H1 (cell line): Measurements from ENCODE around the gene FGD4. TPM values are rescaled to one million over a fixed set of nuclear protein-coding genes. Genes with fewer than 3 reads are reported as not detected.

Experiments used
- CTCF ChIA-PET: fragments of 300-600 bp; sonication (Branson Sonifier 250); formaldehyde crosslinking; loops from one replicate; lab custom pipeline; 2021; ENCODE audit not compliant: partially characterized antibody; lab: Charles Lee
- POLR2A ChIA-PET: fragments of 300-600 bp; sonication (Branson Sonifier 250); formaldehyde crosslinking; loops from one replicate; lab custom pipeline; 2021; ENCODE audit warnings: inconsistent platforms; ENCODE audit not compliant: partially characterized antibody; lab: Charles Lee
- DNase-seq, 2 experiments: peaks; one replicate each; pipeline versions ENCODE4 v3.0.0 to v3.0.0-alpha.2; 2010 to 2022; ENCODE audit warnings: low spot score in 2 of 2, low read depth in 1 of 2, mixed read lengths in 1 of 2
- FAIRE-seq: peaks from 2 replicates; lab custom pipeline; 2011; peaks lifted over from hg19 to GRCh38; lab: Jason Lieb, UNC
- H2AFZ ChIP-seq: 2 replicates; pipeline ENCODE4 v1.8.1; 2012; ENCODE audit warnings: low read length, inconsistent platforms
- H2AK5ac ChIP-seq: 2 replicates; pipeline ENCODE4 v1.6.1; 2013; ENCODE audit warnings: low read depth, low read length
- H2BK120ac ChIP-seq: replicated peaks from 2 replicates; pipeline ENCODE3; 2013; ENCODE audit warnings: low read depth, low read length, inconsistent platforms
- H2BK12ac ChIP-seq: 2 replicates; pipeline ENCODE4 v1.6.1; 2013; ENCODE audit warnings: low read depth, low read length
- H2BK15ac ChIP-seq: 2 replicates; pipeline ENCODE4 v1.6.1; 2013; ENCODE audit warnings: low read length
- H2BK20ac ChIP-seq: 2 replicates; pipeline ENCODE4 v1.6.1; 2013; ENCODE audit warnings: low read length
- H2BK5ac ChIP-seq: 2 replicates; pipeline ENCODE4 v1.6.1; 2013; ENCODE audit warnings: low read depth, low read length
- H3K14ac ChIP-seq: 2 replicates; pipeline ENCODE4 v1.6.1; 2013; ENCODE audit warnings: inconsistent platforms; ENCODE audit not compliant: insufficient read length
- H3K18ac ChIP-seq: 2 replicates; pipeline ENCODE4 v1.6.1; 2013; ENCODE audit warnings: low read length; ENCODE audit errors: extremely low read depth
- H3K23ac ChIP-seq: 2 replicates; pipeline ENCODE4 v1.6.1; 2013; ENCODE audit warnings: inconsistent platforms; ENCODE audit not compliant: insufficient read length
- H3K23me2 ChIP-seq: 2 replicates; pipeline ENCODE4 v1.6.1; 2013; ENCODE audit warnings: low read depth, low read length
- H3K27ac ChIP-seq: 2 replicates; pipeline ENCODE4 v1.6.1; 2011; ENCODE audit warnings: low read depth, low read length, inconsistent platforms
- H3K27me3 ChIP-seq, 4 experiments: replicated peaks in 1 of 4; 1 replicate in 1 of 4; 2 replicates in 3 of 4; pipeline versions ENCODE4 v1.6.1 to v1.8.1; 2011 to 2013; ENCODE audit warnings: low read length in 3 of 4, mild to moderate bottlenecking in 3 of 4, inconsistent platforms in 2 of 4, mixed read lengths in 2 of 4, moderate library complexity in 1 of 4; ENCODE audit not compliant: control insufficient read depth in 3 of 4, insufficient read depth in 3 of 4; ENCODE audit errors: extremely low read depth in 1 of 4
- H3K36me3 ChIP-seq, 4 experiments: 2 replicates each; pipeline versions ENCODE4 v1.6.1 to v1.8.1; 2011 to 2013; ENCODE audit warnings: mild to moderate bottlenecking in 4 of 4, low read length in 3 of 4, moderate library complexity in 2 of 4, control low read depth in 1 of 4, inconsistent platforms in 1 of 4; ENCODE audit not compliant: insufficient read depth in 4 of 4, control insufficient read depth in 2 of 4
- H3K4ac ChIP-seq: replicated peaks from 2 replicates; pipeline ENCODE3; 2013; ENCODE audit warnings: low read length, low read depth, mixed read lengths, inconsistent platforms; ENCODE audit not compliant: insufficient read length
- H3K4me1 ChIP-seq, 4 experiments: replicated peaks in 1 of 4; 1 replicate in 1 of 4; 2 replicates in 3 of 4; pipeline versions ENCODE4 v1.6.1 to v1.8.1; 2011 to 2013; ENCODE audit warnings: low read length in 3 of 4, inconsistent platforms in 2 of 4, mixed read lengths in 1 of 4; ENCODE audit not compliant: insufficient read depth in 4 of 4, control insufficient read depth in 3 of 4
- H3K4me2 ChIP-seq, 2 experiments: 2 replicates each; pipeline versions ENCODE4 v1.6.1 to v1.8.1; 2011 to 2013; ENCODE audit warnings: low read depth in 2 of 2, low read length in 2 of 2, control low read depth in 1 of 2, inconsistent platforms in 1 of 2, mild to moderate bottlenecking in 1 of 2; ENCODE audit not compliant: insufficient read depth in 1 of 2
- H3K4me3 ChIP-seq, 4 experiments: fragments of 200-600, 300-600 bp in 1 of 4; sonication (generic), shearing (Covaris generic), sonication (Bioruptor Twin) in 1 of 4; 2 replicates each; pipeline versions ENCODE4 v1.5.1 to v1.8.1; 2011 to 2016; ENCODE audit warnings: low read length in 4 of 4, low read depth in 3 of 4, control low read depth in 2 of 4, inconsistent platforms in 2 of 4, mild to moderate bottlenecking in 2 of 4, mixed read lengths in 1 of 4, moderate library complexity in 1 of 4; ENCODE audit not compliant: insufficient read depth in 2 of 4; ENCODE audit errors: extremely low read depth in 1 of 4
- H3K56ac ChIP-seq: replicated peaks from 2 replicates; pipeline ENCODE3; 2013; ENCODE audit warnings: low read depth, mild to moderate bottlenecking, mixed read lengths, low read length, inconsistent platforms; ENCODE audit not compliant: insufficient read length
- H3K79me1 ChIP-seq: 2 replicates; pipeline ENCODE4 v1.6.1; 2013; ENCODE audit warnings: low read depth, low read length, control low read depth
- H3K79me2 ChIP-seq, 2 experiments: 2 replicates each; pipeline versions ENCODE4 v1.6.1 to v1.8.1; 2012 to 2013; ENCODE audit warnings: low read length in 2 of 2, mild to moderate bottlenecking in 2 of 2, inconsistent platforms in 1 of 2; ENCODE audit not compliant: insufficient read depth in 2 of 2, control insufficient read depth in 1 of 2
- H3K9ac ChIP-seq, 4 experiments: replicated peaks in 1 of 4; 1 replicate in 1 of 4; 2 replicates in 3 of 4; pipeline versions ENCODE4 v1.6.1 to v1.8.1; 2011 to 2013; ENCODE audit warnings: low read depth in 3 of 4, low read length in 3 of 4, control low read depth in 2 of 4, mild to moderate bottlenecking in 2 of 4, moderate library complexity in 2 of 4, inconsistent platforms in 1 of 4; ENCODE audit errors: extremely low read depth in 1 of 4
- H3K9me3 ChIP-seq, 2 experiments: 2 replicates each; pipeline versions ENCODE4 v1.6.1 to v1.8.1; 2012 to 2013; ENCODE audit warnings: mild to moderate bottlenecking in 2 of 2, moderate library complexity in 2 of 2, control low read depth in 1 of 2, inconsistent platforms in 1 of 2, low read depth in 1 of 2, low read length in 1 of 2, mixed read lengths in 1 of 2; ENCODE audit not compliant: insufficient read depth in 2 of 2
- H4K20me1 ChIP-seq, 2 experiments: replicated peaks in 1 of 2; 2 replicates each; pipeline versions ENCODE3 to v1.8.1; 2011 to 2013; ENCODE audit warnings: inconsistent platforms in 2 of 2, low read length in 2 of 2, mild to moderate bottlenecking in 1 of 2; ENCODE audit not compliant: insufficient read depth in 2 of 2, control insufficient read depth in 1 of 2
- H4K5ac ChIP-seq: 2 replicates; pipeline ENCODE4 v1.6.1; 2013; ENCODE audit warnings: low read length, low read depth, mixed read lengths, inconsistent platforms; ENCODE audit not compliant: insufficient read length
- H4K8ac ChIP-seq: 2 replicates; pipeline ENCODE4 v1.8.0; 2013; ENCODE audit warnings: mild to moderate bottlenecking, moderate library complexity, low read length, inconsistent platforms; ENCODE audit not compliant: insufficient read depth; ENCODE audit errors: extremely low read depth
- H4K91ac ChIP-seq: replicated peaks from 2 replicates; pipeline ENCODE3; 2013; ENCODE audit warnings: low read length, mixed read lengths, inconsistent platforms; ENCODE audit not compliant: insufficient read length
- BRCA1 ChIP-seq: IDR thresholded peaks from 2 replicates; pipeline ENCODE4 v1.6.1; 2012; ENCODE audit warnings: low read depth, low read length, improper control_type of control experiment
- CBX8 ChIP-seq: fragments of 300-800, 300-1000 bp; sonication (generic); IDR thresholded peaks from 2 replicates; pipeline ENCODE4 v1.7.1; 2016; ENCODE audit warnings: low read depth, low read length, borderline replicate concordance
- CTBP2 ChIP-seq: IDR thresholded peaks from 2 replicates; pipeline ENCODE4 v1.7.0; 2011; ENCODE audit warnings: borderline replicate concordance, mild to moderate bottlenecking, moderate library complexity, mixed read lengths, low read length; ENCODE audit not compliant: insufficient read depth, insufficient read length
- EZH2 ChIP-seq: fragments of 200-600 bp; sonication (generic); IDR thresholded peaks from 2 replicates; pipeline ENCODE4 v1.7.1; 2012; ENCODE audit warnings: low read depth, mild to moderate bottlenecking, moderate library complexity, low read length, inconsistent platforms; ENCODE audit not compliant: severe bottlenecking
- GABPA ChIP-seq: IDR thresholded peaks from 2 replicates; pipeline ENCODE4 v1.6.1; 2011; ENCODE audit warnings: mild to moderate bottlenecking, low read length, moderate library complexity, borderline replicate concordance; ENCODE audit not compliant: insufficient read depth
- POLR2AphosphoS5 ChIP-seq: IDR thresholded peaks from 2 replicates; pipeline ENCODE4 v1.6.1; 2011; ENCODE audit warnings: low read depth, low read length
- TAF7 ChIP-seq: optimal IDR thresholded peaks from 2 replicates; pipeline ENCODE3; 2011; ENCODE audit warnings: low read depth, mild to moderate bottlenecking, inconsistent platforms, low read length, moderate library complexity, borderline replicate concordance
- WGBS, 2 experiments: shearing (Covaris generic) in 1 of 2; methylation state at CpG; one replicate each; pipeline versions ENCODE4 v1.1.6 to v1.1.7; 2013 to 2015; ENCODE audit warnings: low lambda C conversion rate in 2 of 2, mixed read lengths in 2 of 2, inconsistent platforms in 1 of 2, low coverage in 1 of 2, missing lambda C conversion rate in 1 of 2; ENCODE audit not compliant: insufficient replicate concordance in 2 of 2, insufficient coverage in 1 of 2, insufficient read length in 1 of 2; ENCODE audit errors: extremely low coverage in 1 of 2, missing lambda C conversion rate in 1 of 2; 5-methylcytosine and 5-hydroxymethylcytosine counted together
- polyA plus RNA-seq, 7 experiments: library from polyadenylated mRNA; depleted of rRNA in 3 of 7; stranded (reverse) in 5 of 7; unstranded in 2 of 7; fragments of >200 nt in 5 of 7; fragments of 200-250 nt in 2 of 7; gene quantifications; 1 replicate in 5 of 7; 2 replicates in 1 of 7; 4 replicates in 1 of 7; pipeline versions ENCODE4 v1.2.1 to v1.2.3, GENCODE V29; 2011 to 2013; ENCODE audit warnings: missing spikeins in 2 of 7, mixed read lengths in 2 of 7
- total RNA-seq: library from RNA; stranded (reverse); fragmentation: NEBNext Ultra II Directional; extraction: Animal tissue kit (Norgen Biotek cat#: 25700); gene quantifications from 2 replicates; pipeline ENCODE4 v1.2.1, GENCODE V29; 2021
- TF ChIP-seq, protein P1 (sequence below): IDR thresholded peaks from 2 replicates; pipeline ENCODE4 v1.6.1; 2012; ENCODE audit warnings: low read length, inconsistent platforms

Gene FGD4
- total and polyA plus RNA-seq, 2 of the 8 experiments (the other 6 are each of a cell fraction or from before 2014, with no cell fraction given): 8.5 to 48.2 TPM

DNA sequence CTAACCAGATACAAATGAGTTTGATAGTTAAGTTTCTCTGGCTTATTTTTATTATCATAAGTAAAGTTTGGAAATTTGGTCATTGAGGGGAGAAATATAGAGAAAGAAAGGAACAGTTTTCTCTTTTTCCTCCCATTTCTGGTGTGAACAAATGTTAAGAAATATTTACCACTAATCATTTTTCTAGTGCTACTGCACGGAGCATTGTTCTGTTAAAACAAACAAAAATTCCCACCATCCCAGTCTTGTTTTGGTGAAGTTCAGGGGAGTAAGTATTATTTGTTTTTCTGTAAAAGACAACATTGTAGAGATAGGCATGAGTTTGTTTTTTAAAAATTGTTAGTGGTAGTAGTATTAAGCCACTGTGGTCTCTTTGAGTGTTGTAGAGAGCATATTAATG, 135.3 kb downstream of the FGD4 start:
- Histone ChIP-seq H2BK12ac (no peak overlapping the region), H2BK20ac (no peak overlapping the region), H2AK5ac (no peak overlapping the region), H4K20me1 (peaks cover 13 to 14% of the 10 kb centered on the region in 2 experiments), H3K79me1 (no peaks in the 10 kb centered on the region; the same call in none of the 2 replicates), H2BK5ac (no peak overlapping the region), H3K27me3 (no peaks in the 10 kb centered on the region), H3K9me3 (no peaks in the 10 kb centered on the region), H3K79me2 (peaks cover 0 to 94% of the 10 kb centered on the region in 2 experiments; a peak in 2 of 4 replicates), H3K14ac (no peak overlapping the region), H3K23me2 (no peaks in the 10 kb centered on the region), H4K91ac (no peak overlapping the region), H2BK120ac (no peak overlapping the region), H4K5ac (no peak overlapping the region), H2BK15ac (no peak overlapping the region), H3K36me3 (no peaks in the 10 kb centered on the region), H3K4me3 (no peak overlapping the region), H3K23ac (no peak overlapping the region), H3K18ac (no peak overlapping the region), H3K4me2 (no peak overlapping the region), H3K56ac (no peak overlapping the region)
- CTCF ChIA-PET: interaction anchor here (1.0 kb wide), 1 partner anchor 10 kb away, joined by 3 read pairs; no protein-coding TSS in a partner anchor
- no peak for FAIRE-seq
- no peak for TF ChIP-seq GABPA
- TF ChIP-seq CTBP2: no peak
- TF ChIP-seq TAF7: no peak
- no peak for TF ChIP-seq EZH2
- TF ChIP-seq POLR2AphosphoS5: no peak
- no peak for TF ChIP-seq CBX8
- TF ChIP-seq BRCA1: no peak
- TF ChIP-seq, protein P1, sequence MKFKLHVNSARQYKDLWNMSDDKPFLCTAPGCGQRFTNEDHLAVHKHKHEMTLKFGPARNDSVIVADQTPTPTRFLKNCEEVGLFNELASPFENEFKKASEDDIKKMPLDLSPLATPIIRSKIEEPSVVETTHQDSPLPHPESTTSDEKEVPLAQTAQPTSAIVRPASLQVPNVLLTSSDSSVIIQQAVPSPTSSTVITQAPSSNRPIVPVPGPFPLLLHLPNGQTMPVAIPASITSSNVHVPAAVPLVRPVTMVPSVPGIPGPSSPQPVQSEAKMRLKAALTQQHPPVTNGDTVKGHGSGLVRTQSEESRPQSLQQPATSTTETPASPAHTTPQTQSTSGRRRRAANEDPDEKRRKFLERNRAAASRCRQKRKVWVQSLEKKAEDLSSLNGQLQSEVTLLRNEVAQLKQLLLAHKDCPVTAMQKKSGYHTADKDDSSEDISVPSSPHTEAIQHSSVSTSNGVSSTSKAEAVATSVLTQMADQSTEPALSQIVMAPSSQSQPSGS: no peak
- TF ChIP-seq, all 59 proteins: peak for 0
- DNase-seq: no peak
- Histone ChIP-seq H3K4ac (no peak overlapping the region), H4K8ac (no peak overlapping the region), H3K9ac (no peak overlapping the region), H2AFZ (no peak overlapping the region), H3K4me1 (peaks cover 0 to 22% (median 4%) of the 10 kb centered on the region in 4 experiments), H3K27ac (no peak overlapping the region)
- 86% methylated on average over 1 of the region's 1 CpG; no CpG with 5 or more reads in 1 of the 2 experiments for WGBS, 2 experiments
- POLR2A ChIA-PET: no interaction called here
